ENCODE measurements around the gene KCTD3.

DNA sequence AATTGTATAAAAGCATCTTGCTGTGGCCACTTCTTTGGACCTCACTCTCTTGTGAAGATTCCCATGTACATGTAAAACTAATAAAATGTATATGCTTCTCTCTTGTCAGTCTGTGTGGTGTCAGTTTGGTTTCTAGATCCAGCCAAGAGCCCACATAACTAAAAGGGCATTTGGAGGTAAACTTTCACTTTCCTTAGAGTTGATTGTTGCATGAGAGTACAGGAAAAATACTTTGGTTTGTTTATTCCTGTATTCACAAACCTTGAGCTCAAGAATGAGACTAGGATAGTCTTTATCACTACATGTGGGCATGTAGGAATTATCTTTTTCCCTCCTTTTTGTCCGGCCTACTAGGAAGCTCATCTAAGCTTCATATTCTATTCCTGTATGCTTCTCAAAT is 50.9 kb downstream of the KCTD3 start:
- TF ChIP-seq, protein P1, sequence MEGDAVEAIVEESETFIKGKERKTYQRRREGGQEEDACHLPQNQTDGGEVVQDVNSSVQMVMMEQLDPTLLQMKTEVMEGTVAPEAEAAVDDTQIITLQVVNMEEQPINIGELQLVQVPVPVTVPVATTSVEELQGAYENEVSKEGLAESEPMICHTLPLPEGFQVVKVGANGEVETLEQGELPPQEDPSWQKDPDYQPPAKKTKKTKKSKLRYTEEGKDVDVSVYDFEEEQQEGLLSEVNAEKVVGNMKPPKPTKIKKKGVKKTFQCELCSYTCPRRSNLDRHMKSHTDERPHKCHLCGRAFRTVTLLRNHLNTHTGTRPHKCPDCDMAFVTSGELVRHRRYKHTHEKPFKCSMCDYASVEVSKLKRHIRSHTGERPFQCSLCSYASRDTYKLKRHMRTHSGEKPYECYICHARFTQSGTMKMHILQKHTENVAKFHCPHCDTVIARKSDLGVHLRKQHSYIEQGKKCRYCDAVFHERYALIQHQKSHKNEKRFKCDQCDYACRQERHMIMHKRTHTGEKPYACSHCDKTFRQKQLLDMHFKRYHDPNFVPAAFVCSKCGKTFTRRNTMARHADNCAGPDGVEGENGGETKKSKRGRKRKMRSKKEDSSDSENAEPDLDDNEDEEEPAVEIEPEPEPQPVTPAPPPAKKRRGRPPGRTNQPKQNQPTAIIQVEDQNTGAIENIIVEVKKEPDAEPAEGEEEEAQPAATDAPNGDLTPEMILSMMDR (IDR thresholded peaks at IDR 0.05) = no peak
- no peak for TF ChIP-seq POLR2A (IDR thresholded peaks at IDR 0.05)

All from heart left ventricle (tissue), 13 donors.